Panc1 (cell line): ENCODE measurements around the gene KRT36.

Experiments
- POLR2AphosphoS5 ChIP-seq: IDR thresholded peaks from 2 replicates; pipeline ENCODE4 v1.6.1; 2012; ENCODE audit warnings: mild to moderate bottlenecking, low read depth, low read length, moderate library complexity
- TF ChIP-seq, protein P1 (sequence below): fragments of 450-650 bp; IDR thresholded peaks from 2 replicates; pipeline ENCODE4 v1.5.1; 2017; ENCODE audit warnings: mild to moderate bottlenecking

DNA sequence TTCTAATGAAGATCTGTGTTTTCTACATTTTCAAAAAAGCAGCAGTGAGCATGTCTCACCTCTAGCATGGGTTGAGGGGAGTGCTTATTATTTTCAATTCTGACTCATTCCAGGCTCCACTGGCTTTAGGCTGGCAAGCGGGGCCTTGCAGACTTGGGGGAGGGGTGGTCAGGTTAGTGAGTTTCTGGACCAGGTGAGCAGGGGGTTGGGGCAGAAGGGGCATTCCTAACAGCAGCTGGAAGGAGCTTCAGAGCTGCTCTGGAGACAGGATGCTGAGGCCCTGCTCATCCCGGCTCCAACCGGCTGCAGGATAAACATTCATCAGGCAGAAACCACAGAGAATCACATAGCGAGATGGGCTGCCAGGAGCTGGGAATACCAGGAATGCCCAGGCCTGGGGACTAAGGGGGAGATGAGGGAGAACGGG is 48.9 kb upstream of the KRT36 start:
- TF ChIP-seq, protein P1, sequence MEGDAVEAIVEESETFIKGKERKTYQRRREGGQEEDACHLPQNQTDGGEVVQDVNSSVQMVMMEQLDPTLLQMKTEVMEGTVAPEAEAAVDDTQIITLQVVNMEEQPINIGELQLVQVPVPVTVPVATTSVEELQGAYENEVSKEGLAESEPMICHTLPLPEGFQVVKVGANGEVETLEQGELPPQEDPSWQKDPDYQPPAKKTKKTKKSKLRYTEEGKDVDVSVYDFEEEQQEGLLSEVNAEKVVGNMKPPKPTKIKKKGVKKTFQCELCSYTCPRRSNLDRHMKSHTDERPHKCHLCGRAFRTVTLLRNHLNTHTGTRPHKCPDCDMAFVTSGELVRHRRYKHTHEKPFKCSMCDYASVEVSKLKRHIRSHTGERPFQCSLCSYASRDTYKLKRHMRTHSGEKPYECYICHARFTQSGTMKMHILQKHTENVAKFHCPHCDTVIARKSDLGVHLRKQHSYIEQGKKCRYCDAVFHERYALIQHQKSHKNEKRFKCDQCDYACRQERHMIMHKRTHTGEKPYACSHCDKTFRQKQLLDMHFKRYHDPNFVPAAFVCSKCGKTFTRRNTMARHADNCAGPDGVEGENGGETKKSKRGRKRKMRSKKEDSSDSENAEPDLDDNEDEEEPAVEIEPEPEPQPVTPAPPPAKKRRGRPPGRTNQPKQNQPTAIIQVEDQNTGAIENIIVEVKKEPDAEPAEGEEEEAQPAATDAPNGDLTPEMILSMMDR, result no peak
- TF ChIP-seq POLR2AphosphoS5, result no peak
